NCI-H226 (cell line): ENCODE results near the gene FEN1.

Source experiments
- DNase-seq: peaks from one replicate; pipeline ENCODE4 v3.0.0-alpha.2; 2015

The FEN1 gene

GRCh38 chr11:61792310-61793082 lies at the start of gene FEN1, which contains the start of gene TMEM258:
Gene FEN1, plus strand, starts transcription at chr11:61792911. Its CDS starts 2,451 bp downstream, at chr11:61795362.
Gene TMEM258, minus strand, starts transcription at chr11:61792599. Its CDS starts 41 bp downstream, at chr11:61792558.
- peak; percentile 93 for DNase-seq

- no peak for DNase-seq
These were observed 49.1 kb upstream of the FEN1 start for GRCh38 chr11:61743486-61744095.

- DNase-seq: no peak
These were observed 48.5 kb upstream of the FEN1 start for GRCh38 chr11:61744181-61744580.

GRCh38 chr11:61744609-61745156 lies 48.0 kb upstream of the FEN1 start:
- no peak for DNase-seq

- DNase-seq: no peak
These were observed 46.8 kb upstream of the FEN1 start for GRCh38 chr11:61745781-61746441.

- DNase-seq: no peak
These were observed 46.1 kb upstream of the FEN1 start for GRCh38 chr11:61746442-61747191.

GRCh38 chr11:61747192-61747966 lies 45.3 kb upstream of the FEN1 start:
- DNase-seq: peak; percentile 64

- no peak for DNase-seq
These were observed 44.8 kb upstream of the FEN1 start for GRCh38 chr11:61747967-61748285.

- no peak for DNase-seq
These were observed 43.0 kb upstream of the FEN1 start for GRCh38 chr11:61749591-61750217.

- DNase-seq: no peak
These were observed 42.0 kb upstream of the FEN1 start for GRCh38 chr11:61750631-61751273.

GRCh38 chr11:61751384-61751783 lies 41.3 kb upstream of the FEN1 start:
- no peak for DNase-seq

GRCh38 chr11:61752117-61752924 lies 40.4 kb upstream of the FEN1 start, which contains the start of gene MYRF:
Gene MYRF, plus strand, starts transcription at chr11:61752636. Its CDS starts 109 bp downstream, at chr11:61752745.
- no peak for DNase-seq

- DNase-seq: no peak
These were observed 39.7 kb upstream of the FEN1 start for GRCh38 chr11:61752925-61753521.

GRCh38 chr11:61753672-61754071 lies 39.0 kb upstream of the FEN1 start:
- no peak for DNase-seq

- peak; percentile 97 for DNase-seq
These were observed 37.9 kb upstream of the FEN1 start for GRCh38 chr11:61754534-61755482.

GRCh38 chr11:61756147-61756451 lies 36.6 kb upstream of the FEN1 start:
- no peak for DNase-seq

- peak; percentile 66 for DNase-seq
These were observed 36.1 kb upstream of the FEN1 start for GRCh38 chr11:61756452-61757212.
